Astrocyte of the cerebellum (primary cell): ENCODE results near the gene CARMIL1.

Experiments
- DNase-seq: peaks from one replicate; pipeline ENCODE4 v3.0.0-alpha.2; 2011; ENCODE audit warnings: low read depth
- H3K4me3 ChIP-seq: 2 replicates; pipeline ENCODE4 v1.5.1; 2011; ENCODE audit warnings: mild to moderate bottlenecking, low read depth, low read length, moderate library complexity
- CTCF ChIP-seq: IDR thresholded peaks from 2 replicates; pipeline ENCODE4 v1.5.1; 2012; ENCODE audit warnings: low read length, low read depth, moderate library complexity, mild to moderate bottlenecking; ENCODE audit errors: missing control alignments
- in situ Hi-C: cut with HindIII; loops from 2 replicates; pipeline ENCODE4 v1.10.0; 2017; ENCODE audit warnings: low sequenced_read_pairs

Gene CARMIL1

GRCh38 chr6:25476126-25476525, 197.0 kb downstream of the CARMIL1 start:
- no peak for TF ChIP-seq CTCF
- DNase-seq = peak; percentile 40
- no peak overlapping the region for H3K4me3 ChIP-seq
- in situ Hi-C loops = loop anchor here (25.0 kb wide), 1 partner anchor 214 kb away; no protein-coding TSS in a partner anchor

- in situ Hi-C loops = loop anchor here (25.0 kb wide), 1 partner anchor 215 kb away; no protein-coding TSS in a partner anchor
- no peak for TF ChIP-seq CTCF
- DNase-seq = no peak
- no peak overlapping the region for H3K4me3 ChIP-seq
These were observed 197.9 kb downstream of the CARMIL1 start for GRCh38 chr6:25477006-25477590.

- in situ Hi-C loops = loop anchor here (25.0 kb wide), 1 partner anchor 217 kb away; no protein-coding TSS in a partner anchor
- TF ChIP-seq CTCF = no peak
- no peak overlapping the region for H3K4me3 ChIP-seq
- no peak for DNase-seq
These were observed 199.8 kb downstream of the CARMIL1 start for GRCh38 chr6:25478973-25479372.

GRCh38 chr6:25481267-25481666, 202.1 kb downstream of the CARMIL1 start:
- no peak for TF ChIP-seq CTCF
- DNase-seq = no peak

GRCh38 chr6:25482996-25483395, 203.8 kb downstream of the CARMIL1 start:
- in situ Hi-C loops = loop anchor here (25.0 kb wide), 1 partner anchor 221 kb away; no protein-coding TSS in a partner anchor
- no peak for DNase-seq
- TF ChIP-seq CTCF = no peak
- H3K4me3 ChIP-seq = no peak overlapping the region

More at GRCh38 chr6:25481267-25481666, 202.1 kb downstream of the CARMIL1 start:
- in situ Hi-C loops = loop anchor here (25.0 kb wide), 1 partner anchor 219 kb away; no protein-coding TSS in a partner anchor
- H3K4me3 ChIP-seq = no peak overlapping the region

GRCh38 chr6:25483943-25484342, 204.8 kb downstream of the CARMIL1 start:
- no peak for DNase-seq
- H3K4me3 ChIP-seq = no peak overlapping the region
- in situ Hi-C loops = loop anchor here (25.0 kb wide), 1 partner anchor 222 kb away; no protein-coding TSS in a partner anchor
- no peak for TF ChIP-seq CTCF
